Endodermal cell (in vitro differentiated cells): ENCODE results near the gene GALNT9. TPM values are rescaled to one million over a fixed set of nuclear protein-coding genes. Genes with fewer than 3 reads are reported as not detected.

Source experiments
- DNase-seq: peaks from one replicate; pipeline ENCODE4 v3.0.0-alpha.2; 2017
- H3K27ac ChIP-seq: 2 replicates; pipeline ENCODE4 v1.5.1; 2013; ENCODE audit warnings: mild to moderate bottlenecking, low read depth, low read length, moderate library complexity
- H3K27me3 ChIP-seq: 2 replicates; pipeline ENCODE4 v1.6.1; 2013; ENCODE audit warnings: mild to moderate bottlenecking, low read length, moderate library complexity; ENCODE audit not compliant: insufficient read depth, control insufficient read depth, poor library complexity, severe bottlenecking
- H3K36me3 ChIP-seq: 2 replicates; pipeline ENCODE4 v1.7.0; 2013; ENCODE audit warnings: mild to moderate bottlenecking, low read length, moderate library complexity; ENCODE audit not compliant: control insufficient read depth, insufficient read depth
- H3K4me1 ChIP-seq: one replicate; pipeline ENCODE4 v1.7.0; 2013; ENCODE audit warnings: low read length; ENCODE audit not compliant: control insufficient read depth, insufficient read depth
- H3K4me3 ChIP-seq: 2 replicates; pipeline ENCODE4 v1.5.1; 2013; ENCODE audit warnings: mild to moderate bottlenecking, low read length, moderate library complexity
- H3K9ac ChIP-seq: 2 replicates; pipeline ENCODE4 v1.6.1; 2013; ENCODE audit warnings: mild to moderate bottlenecking, low read length, moderate library complexity; ENCODE audit not compliant: poor library complexity, severe bottlenecking; ENCODE audit errors: extremely low read depth
- H3K9me3 ChIP-seq: 2 replicates; pipeline ENCODE4 v1.6.1; 2013; ENCODE audit warnings: mild to moderate bottlenecking, low read length, moderate library complexity; ENCODE audit not compliant: control insufficient read depth
- H3K27ac Mint-ChIP-seq: 2 replicates; pipeline ENCODE4 v1.8.0; 2020; ENCODE audit warnings: mixed read lengths
- H3K27me3 Mint-ChIP-seq: 2 replicates; pipeline ENCODE4 v1.8.0; 2021; ENCODE audit warnings: mild to moderate bottlenecking, mixed read lengths; ENCODE audit not compliant: insufficient read depth
- H3K36me3 Mint-ChIP-seq: 2 replicates; pipeline ENCODE4 v1.8.0; 2020; ENCODE audit warnings: low read depth, mixed read lengths
- H3K4me1 Mint-ChIP-seq: 2 replicates; pipeline ENCODE4 v1.8.0; 2020; ENCODE audit warnings: mixed read lengths
- H3K4me3 Mint-ChIP-seq: 2 replicates; pipeline ENCODE4 v1.8.0; 2020; ENCODE audit warnings: mild to moderate bottlenecking, moderate library complexity, mixed read lengths
- H3K9me3 Mint-ChIP-seq: 2 replicates; pipeline ENCODE4 v1.8.0; 2020; ENCODE audit warnings: mild to moderate bottlenecking, mixed read lengths
- WGBS, 2 experiments: methylation state at CpG; one replicate each; pipeline versions ENCODE4 v1.1.5 to v1.1.7; 2013; ENCODE audit warnings: missing lambda C conversion rate in 2 of 2, mixed read lengths in 1 of 2; ENCODE audit not compliant: insufficient coverage in 1 of 2, insufficient read length in 1 of 2; 5-methylcytosine and 5-hydroxymethylcytosine counted together
- total RNA-seq, 2 donors: library from RNA; stranded (reverse); fragmentation: NEBNext Ultra II Directional in 1 of 2; extraction: Animal tissue kit (Norgen Biotek cat#: 25700) in 1 of 2; gene quantifications; 2 replicates in 1 of 2; 3 replicates in 1 of 2; pipeline ENCODE4 v1.2.1, GENCODE V29; 2021
- TF ChIP-seq, protein P1 (sequence below): fragments of 200-600 bp; sonication (generic); conservative IDR thresholded peaks from 2 replicates; pipeline ENCODE4 v1.5.0; 2021; ENCODE audit warnings: antibody characterized with exemption, mild to moderate bottlenecking

The GALNT9 gene
- total RNA-seq, 2 donors from 2014 or later = 0.13 TPM; not detected in 1

DNA sequence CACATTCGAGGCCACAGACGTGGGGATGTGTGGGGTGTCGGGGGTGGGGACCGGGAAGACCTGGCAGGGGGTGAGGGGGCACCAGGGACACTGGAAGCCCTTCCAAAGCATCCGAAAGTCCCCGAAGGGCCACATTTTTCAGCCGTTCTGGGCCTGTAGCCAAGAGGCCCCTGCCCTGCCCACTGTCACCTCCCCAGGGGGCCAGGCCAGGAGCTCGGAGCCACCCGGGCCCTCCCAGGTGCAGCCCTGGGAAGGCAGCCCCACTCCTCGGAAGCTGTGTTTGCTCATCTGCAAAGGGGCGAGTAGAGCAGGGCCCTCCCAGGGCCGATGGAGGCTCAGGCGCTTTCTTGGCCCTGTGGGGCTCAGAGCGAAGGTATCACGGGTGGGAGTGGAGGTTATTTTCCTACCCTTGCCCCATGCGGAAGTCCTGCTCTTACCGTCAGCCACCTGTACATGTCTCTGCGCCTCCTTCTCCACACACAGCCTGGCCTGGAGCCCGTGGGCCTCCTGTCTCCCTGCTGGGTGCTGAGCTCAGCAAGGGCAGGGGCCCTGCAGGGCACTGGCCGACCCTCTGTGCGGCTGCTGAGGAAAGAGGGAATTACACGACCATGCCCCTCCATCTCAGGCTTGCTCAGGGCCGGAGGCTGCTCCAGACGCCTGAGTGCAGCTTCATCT lies 158.0 kb downstream of the GALNT9 start:
- Mint-ChIP-seq H3K9me3 (peaks cover 2% of the 10 kb centered on the region), H3K36me3 (no peaks in the 10 kb centered on the region), H3K4me3 (no peak overlapping the region), H3K4me1 (peaks cover 5% of the 10 kb centered on the region), H3K27ac (no peak overlapping the region), H3K27me3 (peaks cover 29% of the 10 kb centered on the region)
- TF ChIP-seq, protein P1, sequence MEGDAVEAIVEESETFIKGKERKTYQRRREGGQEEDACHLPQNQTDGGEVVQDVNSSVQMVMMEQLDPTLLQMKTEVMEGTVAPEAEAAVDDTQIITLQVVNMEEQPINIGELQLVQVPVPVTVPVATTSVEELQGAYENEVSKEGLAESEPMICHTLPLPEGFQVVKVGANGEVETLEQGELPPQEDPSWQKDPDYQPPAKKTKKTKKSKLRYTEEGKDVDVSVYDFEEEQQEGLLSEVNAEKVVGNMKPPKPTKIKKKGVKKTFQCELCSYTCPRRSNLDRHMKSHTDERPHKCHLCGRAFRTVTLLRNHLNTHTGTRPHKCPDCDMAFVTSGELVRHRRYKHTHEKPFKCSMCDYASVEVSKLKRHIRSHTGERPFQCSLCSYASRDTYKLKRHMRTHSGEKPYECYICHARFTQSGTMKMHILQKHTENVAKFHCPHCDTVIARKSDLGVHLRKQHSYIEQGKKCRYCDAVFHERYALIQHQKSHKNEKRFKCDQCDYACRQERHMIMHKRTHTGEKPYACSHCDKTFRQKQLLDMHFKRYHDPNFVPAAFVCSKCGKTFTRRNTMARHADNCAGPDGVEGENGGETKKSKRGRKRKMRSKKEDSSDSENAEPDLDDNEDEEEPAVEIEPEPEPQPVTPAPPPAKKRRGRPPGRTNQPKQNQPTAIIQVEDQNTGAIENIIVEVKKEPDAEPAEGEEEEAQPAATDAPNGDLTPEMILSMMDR = no peak
- no peaks in the 10 kb centered on the region for H3K27me3 ChIP-seq
- H3K4me3 ChIP-seq = no peak overlapping the region
- H3K4me1 ChIP-seq = no peaks in the 10 kb centered on the region
- no peak overlapping the region for H3K9ac ChIP-seq
- DNase-seq = no peak
- no peaks in the 10 kb centered on the region for H3K9me3 ChIP-seq
- no peak overlapping the region for H3K27ac ChIP-seq
- H3K36me3 ChIP-seq = no peaks in the 10 kb centered on the region
- WGBS, 2 experiments = 84 to 89% methylated on average over 17 to 24 of the region's 24 CpGs

GRCh38 chr12:132170637-132171292 lies 158.6 kb downstream of the GALNT9 start:
- TF ChIP-seq, protein P1 = no peak
- no peak overlapping the region for H3K27ac ChIP-seq
- H3K36me3 Mint-ChIP-seq = no peaks in the 10 kb centered on the region
- H3K4me1 Mint-ChIP-seq = peaks cover 5% of the 10 kb centered on the region
- no peaks in the 10 kb centered on the region for H3K27me3 ChIP-seq
- WGBS, 2 experiments = 83 to 89% methylated on average over 21 to 33 of the region's 33 CpGs
- no peak overlapping the region for H3K4me3 ChIP-seq
- H3K36me3 ChIP-seq = no peaks in the 10 kb centered on the region
- no peak for DNase-seq
- H3K27ac Mint-ChIP-seq = no peak overlapping the region
- no peaks in the 10 kb centered on the region for H3K4me1 ChIP-seq
- H3K9me3 ChIP-seq = no peaks in the 10 kb centered on the region
- H3K9me3 Mint-ChIP-seq = peaks cover 2% of the 10 kb centered on the region
- H3K9ac ChIP-seq = no peak overlapping the region
- no peak overlapping the region for H3K4me3 Mint-ChIP-seq
- peaks cover 29% of the 10 kb centered on the region for H3K27me3 Mint-ChIP-seq

- Histone ChIP-seq H3K9me3 (no peaks in the 10 kb centered on the region), H3K9ac (no peak overlapping the region), H3K27ac (no peak overlapping the region), H3K27me3 (no peaks in the 10 kb centered on the region), H3K36me3 (no peaks in the 10 kb centered on the region), H3K4me1 (no peaks in the 10 kb centered on the region), H3K4me3 (no peak overlapping the region)
- no peaks in the 10 kb centered on the region for H3K36me3 Mint-ChIP-seq
- H3K9me3 Mint-ChIP-seq = peaks cover 2% of the 10 kb centered on the region
- peaks cover 29% of the 10 kb centered on the region for H3K27me3 Mint-ChIP-seq
- H3K4me1 Mint-ChIP-seq = peaks cover 5% of the 10 kb centered on the region
- no peak for DNase-seq
- WGBS, 2 experiments = 75 to 84% methylated on average over 11 to 16 of the region's 16 CpGs
- no peak overlapping the region for H3K27ac Mint-ChIP-seq
- H3K4me3 Mint-ChIP-seq = no peak overlapping the region
- TF ChIP-seq, protein P1 = no peak
Observed at GRCh38 chr12:132170094-132170636, 159.2 kb downstream of the GALNT9 start.
